HG02870 (cell line): ENCODE measurements around the gene C22orf39.

Experiments
- ATAC-seq: cut with Tn5 transposase; IDR thresholded peaks from one replicate; pipeline ENCODE4 v1.9.1; 2021; ENCODE audit warnings: mild to moderate bottlenecking, moderate library complexity; ENCODE audit not compliant: unreplicated experiment

C22orf39 gene

DNA sequence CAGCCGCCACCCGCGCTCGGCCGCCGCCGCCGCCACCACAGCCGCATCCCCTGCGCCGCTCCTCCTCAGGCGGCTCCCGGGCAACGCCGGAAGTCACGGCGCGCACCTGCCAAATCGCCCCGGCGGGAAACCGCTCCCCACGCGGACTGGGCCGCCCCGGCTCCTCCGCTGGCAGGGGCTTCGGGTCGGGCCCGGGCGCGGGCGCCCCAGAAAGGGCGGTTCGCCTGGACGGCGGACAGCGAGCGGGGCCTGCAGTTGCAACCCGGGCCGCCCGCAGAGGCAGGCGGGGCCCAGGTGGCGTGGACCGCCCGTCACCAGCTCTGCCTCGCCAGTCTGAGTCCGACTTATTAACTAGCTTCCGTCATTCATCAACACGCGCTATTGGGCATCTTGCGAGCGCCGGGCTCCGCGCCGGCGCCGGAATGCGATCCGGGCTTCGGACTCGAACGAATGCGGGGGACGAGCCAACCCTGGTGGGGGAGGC is 15.8 kb downstream of the C22orf39 start, which contains the start of gene HIRA:
Gene HIRA, minus strand, starts transcription at position 85 of the 484 bp plus-strand sequence. CDS start 257 bp downstream, outside the sequence.
- ATAC-seq, result peak; percentile 45

DNA sequence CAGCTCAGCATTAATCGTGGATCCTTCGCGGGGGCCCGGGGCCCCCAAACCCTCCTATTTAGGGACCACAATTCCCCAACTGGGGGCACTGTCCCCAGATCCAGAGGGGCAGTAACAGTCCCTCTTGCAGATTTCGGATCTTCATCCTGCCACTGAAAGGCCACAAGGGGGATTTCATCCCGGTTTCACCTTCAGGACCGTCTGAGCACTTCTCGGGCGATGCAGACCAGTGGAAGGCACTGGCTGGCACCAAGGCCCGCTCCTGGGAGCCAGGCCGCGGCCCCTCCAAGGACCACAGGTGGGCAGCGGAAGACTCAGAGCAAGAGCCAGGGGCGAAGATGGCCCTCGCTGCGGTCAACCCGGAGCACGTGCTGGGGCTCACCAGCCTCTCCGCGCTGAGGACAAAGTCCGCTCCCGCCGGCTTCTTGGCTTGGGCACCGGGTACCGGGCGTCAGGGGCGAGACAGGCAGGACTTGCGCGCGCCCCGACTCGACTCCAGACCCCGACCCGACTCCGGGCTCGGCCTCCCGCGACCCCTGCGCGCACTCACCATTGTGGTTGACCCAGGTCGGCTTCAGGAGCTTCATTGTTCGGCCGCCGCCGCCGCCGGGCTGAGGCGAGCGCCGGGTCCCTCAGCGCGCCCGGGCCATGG is 16.5 kb downstream of the C22orf39 start:
- no peak for ATAC-seq

DNA sequence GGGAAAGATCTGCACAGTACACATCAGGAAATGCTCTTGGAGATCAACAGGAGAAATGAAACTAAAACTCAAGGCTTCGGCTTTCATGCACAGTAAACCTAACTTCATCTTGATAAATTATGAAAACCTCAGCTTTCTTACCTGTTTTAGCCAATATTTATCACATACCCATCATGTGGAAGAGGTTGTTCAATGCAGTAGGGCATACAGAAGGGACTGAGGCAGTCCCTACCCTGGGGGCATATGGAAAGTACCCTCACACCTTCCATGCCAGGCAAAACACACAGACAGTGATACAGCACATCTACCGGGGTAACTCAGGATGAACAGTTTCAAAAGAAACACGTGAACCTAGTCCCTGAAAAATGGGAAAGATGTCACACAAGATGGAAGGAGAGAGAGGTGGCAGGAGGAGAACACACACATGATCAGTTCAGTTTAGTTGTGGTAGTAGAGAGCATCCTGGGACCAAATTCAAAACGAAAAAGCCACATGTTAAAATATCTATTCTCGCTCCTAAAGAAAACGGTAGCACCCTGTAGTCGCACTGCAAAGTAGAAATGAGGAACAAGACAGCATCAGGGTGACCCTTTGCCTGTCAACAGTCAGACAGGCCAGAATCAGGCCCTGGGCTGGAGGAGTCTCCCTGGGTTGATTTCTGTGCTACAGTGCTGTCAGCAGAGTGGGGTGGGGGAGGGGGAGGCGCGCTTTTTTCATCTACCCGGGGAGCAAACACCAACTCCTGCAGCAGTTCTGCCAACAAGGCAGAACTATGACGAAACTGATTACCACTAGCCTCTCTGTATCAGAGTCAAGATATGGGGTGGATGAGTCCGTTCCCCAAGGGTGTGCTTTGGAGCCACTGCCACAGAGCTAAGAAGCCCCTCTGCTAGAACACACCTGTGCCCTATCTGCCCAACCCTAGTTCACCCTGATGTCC is 17.3 kb downstream of the C22orf39 start:
- ATAC-seq, result no peak

DNA sequence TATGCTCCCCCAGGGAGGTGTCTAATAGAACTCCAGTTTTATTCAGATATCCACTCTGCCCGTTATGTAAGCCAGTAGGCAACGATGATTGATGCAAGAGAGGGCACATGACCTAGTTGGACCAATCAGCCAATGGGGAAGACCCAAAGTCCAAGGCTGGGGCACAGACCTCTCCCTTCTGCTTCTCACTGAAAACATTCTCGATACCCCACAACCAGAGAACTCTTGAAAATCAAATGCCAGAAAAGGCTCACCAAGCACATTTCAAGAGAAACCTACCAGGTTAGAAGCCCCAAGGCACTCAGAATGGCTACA is 23.4 kb downstream of the C22orf39 start:
- ATAC-seq, result no peak

DNA sequence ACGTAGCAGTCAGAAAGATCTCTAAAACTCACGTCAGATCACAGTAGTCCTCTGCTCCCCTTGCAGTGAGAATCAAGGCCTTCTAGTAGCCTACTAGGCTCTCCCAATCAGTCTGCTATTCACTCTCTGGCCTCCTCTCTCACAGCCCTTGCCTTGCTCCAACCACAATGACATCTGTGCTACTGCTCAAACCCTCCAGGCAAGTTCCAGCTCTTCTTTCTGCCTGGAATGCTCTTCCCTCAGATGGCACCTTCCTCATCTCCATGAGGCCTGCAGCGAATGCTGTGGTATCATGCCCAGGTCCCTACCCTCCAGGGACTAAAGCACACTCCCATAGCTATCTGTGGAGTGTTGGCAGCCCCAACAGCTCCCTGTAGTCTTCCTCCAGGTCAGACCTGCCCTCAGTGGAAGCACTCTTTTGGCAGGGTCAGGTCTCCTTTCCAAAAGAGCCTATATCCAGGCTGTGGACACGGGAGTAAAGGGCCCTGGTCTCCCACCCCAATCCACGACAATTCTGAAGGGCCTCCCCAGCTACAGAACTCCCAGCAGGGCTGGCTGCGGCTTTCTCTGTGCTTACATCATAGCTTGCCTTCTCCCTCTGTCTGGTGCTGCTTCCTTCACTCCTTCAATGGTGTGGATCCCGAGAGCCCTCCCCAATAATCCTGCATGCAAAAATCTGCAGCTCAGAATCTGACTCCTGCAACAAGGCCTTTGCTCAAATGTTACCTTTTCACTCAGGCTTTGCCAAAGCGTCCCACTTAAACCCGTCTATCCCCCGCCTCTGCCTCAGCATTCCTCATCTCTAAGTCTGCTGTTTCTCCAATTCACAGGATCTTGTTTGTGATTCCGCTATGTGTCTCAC is 24.8 kb downstream of the C22orf39 start:
- ATAC-seq, result no peak

DNA sequence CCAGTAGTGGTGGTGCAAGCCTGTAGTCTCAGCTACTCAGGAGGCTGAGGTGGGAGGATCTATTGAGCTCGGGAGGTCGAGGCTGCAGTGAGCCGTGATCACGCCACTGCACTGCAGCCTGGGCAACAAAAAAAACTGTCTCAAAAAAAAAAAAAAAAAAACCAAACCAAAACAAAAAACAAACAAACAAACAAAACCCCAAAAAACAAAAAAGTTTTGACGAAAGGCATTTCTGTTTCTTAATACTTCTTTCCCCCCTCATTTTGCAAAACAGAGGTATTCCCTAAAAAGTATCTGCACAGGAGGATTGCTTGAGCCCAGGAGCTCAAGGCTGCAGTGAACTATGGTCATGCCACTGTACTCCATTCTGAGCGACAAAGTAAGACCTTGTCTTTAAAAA is 27.2 kb downstream of the C22orf39 start:
- no peak for ATAC-seq

DNA sequence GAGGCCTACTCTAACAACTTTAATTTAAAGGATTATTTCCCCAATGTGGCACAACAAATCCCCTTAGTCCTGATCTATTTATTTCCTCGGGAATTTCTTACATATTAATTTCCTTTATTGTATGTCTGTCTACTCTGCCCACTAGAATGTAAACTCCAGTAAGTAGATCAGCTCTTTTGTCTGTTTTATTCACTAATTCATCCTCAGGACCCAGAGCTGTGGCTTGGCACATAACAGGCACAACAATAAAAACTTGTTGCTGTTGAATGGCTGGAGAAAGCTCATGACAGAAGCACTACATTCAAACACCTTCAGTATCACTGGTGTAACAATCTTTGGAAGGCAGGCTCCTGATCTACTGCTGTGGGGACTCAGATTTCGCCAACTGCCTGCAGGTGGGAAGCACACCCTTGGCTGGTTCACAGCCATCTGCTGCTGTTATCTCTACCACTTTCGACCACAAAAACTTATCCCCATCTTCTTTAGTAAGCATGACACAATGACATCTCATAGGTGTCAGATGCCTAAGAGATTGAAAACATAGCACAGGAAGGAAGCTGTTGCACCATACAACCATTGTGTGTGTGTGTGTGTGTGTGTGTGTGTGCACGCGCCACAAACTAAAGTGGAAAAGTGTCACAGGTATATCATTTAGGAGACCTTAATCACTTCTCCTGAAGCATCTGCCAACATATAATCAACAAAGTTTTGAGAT is 27.9 kb downstream of the C22orf39 start:
- ATAC-seq, result peak; percentile 66

DNA sequence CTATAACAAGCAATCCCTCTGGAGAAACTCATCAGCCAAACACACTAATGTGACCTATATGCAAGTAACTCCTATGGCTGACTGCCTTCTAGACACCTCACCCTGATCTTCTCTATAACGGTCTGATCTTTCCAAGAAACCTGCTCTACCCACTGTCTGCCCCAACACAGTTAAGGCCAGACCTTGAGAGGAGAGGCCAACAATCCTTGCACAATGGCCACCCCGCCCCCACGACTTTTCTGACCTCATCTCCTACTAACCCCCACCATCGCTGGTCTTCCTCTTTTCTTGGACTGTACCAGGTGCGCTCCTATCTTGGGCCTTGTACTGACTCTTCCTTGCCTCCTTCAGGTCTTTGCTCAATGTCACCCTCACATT is 28.4 kb downstream of the C22orf39 start:
- no peak for ATAC-seq

DNA sequence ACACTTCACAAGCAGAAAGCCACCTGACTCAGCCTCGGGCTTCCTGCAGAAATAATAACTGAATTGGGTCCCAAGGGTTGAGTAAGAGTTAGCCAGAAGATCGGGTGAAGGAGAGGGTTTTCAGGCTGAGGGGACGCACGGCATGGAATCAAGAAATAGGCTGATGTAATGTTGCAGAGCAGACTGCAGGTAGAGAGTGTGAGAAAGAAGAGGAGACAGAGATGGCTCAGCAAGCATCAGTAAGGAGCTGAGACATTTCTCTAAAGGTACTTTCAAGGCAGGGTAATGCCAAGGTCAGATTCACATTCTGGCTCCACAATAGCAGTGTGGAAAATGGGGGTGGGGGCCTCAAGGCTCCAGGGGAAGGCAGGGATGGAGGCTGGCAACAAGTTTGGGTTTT is 34.6 kb downstream of the C22orf39 start:
- ATAC-seq, result no peak

DNA sequence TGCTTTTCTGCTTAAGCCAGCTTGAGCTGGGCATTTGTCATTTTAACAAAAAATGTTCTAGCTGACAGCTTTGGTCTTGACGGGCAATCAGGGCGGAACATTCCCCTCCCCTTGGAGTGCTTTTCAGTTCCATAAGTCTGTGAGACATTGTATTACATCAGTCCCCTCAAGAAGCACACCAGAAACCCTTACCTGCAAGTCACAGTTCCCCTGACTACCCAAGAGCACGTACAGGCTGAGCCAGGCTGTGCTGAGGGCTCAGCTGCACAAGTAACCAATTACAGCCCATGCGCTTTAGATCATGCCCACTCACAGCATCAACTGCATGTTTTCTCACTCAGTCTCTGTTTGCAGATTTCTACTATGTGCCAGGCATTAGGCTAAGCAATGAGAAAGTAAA is 35.0 kb downstream of the C22orf39 start:
- ATAC-seq, result no peak

DNA sequence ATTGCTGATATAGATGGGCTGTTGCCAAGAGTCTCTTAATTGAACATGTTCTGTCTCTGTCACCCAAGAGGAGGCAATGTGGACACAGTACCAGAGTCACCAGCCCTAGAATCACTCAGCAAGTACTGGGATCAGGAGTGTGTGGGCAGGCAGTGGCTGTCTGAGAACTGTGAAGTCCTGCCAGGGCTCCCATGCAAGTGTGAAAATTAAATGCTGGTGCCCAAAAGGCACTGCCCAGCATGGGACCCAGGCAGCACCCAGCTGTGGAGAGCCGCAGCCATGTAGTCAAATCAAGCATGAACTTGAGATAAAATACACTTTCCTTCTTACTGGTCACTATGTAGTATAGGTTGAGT is 35.8 kb downstream of the C22orf39 start:
- ATAC-seq, result no peak

DNA sequence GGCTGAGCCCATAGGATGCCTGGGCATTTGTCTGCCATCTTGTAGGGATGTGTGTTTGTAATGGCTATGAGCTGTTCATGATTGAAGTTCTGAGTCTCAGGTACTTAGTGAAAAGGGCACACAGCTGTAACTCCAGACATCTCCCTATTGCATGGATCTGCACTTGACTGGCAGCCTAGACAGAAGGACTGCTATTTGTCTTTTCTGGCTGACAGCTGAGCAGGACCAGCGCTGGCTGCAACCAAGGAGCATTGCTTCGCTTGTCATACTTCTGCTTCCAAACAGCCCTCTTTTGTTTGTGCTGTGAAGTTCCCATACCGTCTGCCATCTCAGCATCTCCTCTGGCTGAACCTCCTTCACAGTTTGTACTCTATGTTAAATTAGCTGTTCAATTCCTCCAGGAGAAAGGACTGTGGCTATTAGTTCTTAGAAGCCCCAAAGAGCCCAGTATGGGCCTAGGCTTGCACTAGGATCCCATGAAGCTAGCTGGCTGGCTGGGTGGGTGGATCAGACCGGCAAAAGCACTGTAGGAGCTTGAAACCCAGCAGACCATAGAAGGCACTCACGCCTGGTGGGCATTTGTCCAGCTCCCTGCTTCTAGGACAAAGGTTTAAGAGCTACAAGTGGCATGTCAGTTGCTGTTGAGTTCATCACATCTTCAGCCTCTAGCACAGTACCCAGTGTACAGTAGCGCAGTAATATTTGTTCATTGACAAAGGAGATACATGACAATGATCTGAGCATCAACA is 36.4 kb downstream of the C22orf39 start:
- no peak for ATAC-seq

DNA sequence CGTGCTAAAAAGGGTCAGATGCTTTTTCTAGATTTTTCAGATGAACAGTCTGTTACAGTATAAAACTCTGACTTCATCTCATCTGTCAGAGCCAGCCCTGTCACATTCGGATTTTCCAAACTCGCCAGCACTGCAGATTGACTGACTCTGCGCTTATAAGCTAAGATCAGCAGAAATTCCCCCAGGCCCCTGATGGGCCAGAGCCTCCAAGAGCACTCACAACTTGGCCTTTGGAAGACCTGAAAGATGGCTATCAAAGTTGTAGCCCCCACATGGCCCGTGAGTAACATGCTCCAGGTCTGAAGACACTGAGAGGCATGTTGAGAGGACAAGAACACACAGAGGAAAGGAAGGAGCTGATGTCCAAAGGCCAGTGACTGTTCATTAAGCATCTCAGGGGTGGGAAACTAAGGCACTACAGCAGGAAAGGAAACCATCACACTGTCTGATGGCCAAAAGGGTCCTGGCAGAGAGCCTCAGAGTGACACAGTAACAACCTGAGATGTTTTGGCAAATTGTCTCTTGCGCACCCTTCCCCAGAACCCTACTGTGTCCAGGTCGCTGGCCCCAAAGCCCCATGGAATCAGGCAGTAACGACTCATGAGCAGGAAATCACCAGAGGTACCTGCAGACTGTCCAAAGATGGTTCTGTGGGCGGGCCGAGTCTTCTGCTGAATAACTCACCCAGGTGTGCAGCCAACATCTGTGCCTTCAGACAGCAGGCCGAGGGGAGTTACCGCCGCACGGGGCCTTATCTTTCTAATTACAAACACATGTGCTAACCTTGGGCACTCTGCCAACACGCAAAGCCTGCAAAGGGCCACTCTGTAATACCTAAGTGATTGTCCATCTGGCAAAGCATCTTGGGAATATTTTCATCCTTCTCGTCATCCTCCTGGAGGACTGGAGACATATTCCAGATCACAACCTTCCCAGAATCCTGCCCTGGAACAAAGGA is 39.6 kb downstream of the C22orf39 start:
- no peak for ATAC-seq

DNA sequence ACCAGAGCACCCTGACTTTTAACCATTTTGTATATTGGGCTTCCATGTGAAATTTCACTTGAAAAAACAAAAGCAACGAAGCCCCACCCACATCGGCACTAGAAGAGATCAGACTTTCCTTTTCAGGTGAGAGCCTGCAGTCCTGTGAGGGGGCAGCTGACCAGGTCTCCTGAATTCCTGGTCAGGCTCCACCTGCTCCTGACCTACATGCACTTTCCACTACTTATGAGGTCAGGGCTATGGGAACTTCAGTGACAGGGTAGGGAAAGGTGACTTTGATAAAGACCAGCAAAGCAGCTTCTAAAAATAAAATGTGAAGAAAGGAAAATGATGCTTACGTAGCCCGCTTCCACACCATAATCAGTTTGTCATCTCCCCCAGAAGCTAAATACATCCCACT is 40.7 kb downstream of the C22orf39 start:
- no peak for ATAC-seq

DNA sequence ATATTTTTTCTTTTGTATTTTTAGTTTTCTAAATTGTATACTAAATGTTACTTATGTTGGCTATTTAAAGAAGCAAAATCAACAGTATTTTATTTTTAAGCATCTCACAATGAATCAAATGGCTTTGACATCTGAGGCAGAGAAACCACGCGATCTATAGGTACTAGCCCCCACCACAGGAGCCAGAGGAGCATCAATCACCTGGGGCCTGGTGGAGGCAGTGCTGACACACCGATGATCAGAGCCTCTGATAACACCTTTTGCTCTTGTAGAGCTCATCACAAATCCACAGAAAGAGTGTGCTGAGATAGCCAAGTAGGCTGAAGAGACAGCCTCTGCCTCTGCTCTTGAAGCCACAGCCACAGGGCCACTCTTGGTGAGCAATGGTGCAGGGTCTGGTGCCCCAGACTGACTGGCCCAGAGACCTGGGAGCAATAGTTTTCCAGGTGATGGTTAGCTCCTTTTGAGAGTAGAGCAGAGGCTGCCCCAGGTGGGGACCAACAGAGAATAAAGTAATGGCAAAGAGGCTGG is 41.2 kb downstream of the C22orf39 start:
- no peak for ATAC-seq

DNA sequence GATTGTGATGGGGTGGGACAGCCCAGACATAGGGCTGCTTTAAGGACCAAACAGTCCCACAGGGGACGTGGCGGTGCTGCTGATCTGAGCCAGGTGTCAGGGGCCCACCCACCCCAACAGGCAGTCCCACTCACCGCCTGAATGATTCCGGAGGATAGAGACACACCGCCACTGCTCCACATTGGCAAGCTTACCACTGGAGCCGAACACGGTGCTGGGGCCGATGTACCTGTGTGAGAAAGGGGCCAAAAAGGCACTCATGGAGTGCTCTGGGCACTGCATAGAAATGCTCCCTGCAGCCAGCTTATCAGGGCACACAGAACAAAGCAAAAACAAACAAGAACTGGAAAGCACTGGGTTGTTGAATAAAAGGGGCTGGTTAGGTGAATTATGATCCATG is 41.9 kb downstream of the C22orf39 start:
- no peak for ATAC-seq

DNA sequence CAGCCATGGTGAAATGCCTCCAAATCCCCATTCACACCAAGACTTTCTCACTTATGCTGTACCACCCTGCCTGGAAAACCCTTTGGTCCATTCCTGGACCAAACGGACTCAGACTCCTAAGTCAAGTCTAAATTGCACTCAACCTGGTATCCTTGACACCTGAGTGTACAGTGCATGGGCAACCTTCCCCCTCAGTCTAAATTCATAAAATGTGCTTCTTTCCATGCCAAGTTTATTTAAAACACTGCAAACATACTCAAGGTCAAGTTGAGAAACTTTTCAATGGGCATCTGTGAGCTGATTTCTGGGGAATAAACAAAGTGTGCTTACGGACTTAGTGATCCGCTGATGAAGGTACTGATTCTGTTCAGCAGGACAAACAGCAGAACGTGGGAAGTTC is 42.4 kb downstream of the C22orf39 start:
- no peak for ATAC-seq

DNA sequence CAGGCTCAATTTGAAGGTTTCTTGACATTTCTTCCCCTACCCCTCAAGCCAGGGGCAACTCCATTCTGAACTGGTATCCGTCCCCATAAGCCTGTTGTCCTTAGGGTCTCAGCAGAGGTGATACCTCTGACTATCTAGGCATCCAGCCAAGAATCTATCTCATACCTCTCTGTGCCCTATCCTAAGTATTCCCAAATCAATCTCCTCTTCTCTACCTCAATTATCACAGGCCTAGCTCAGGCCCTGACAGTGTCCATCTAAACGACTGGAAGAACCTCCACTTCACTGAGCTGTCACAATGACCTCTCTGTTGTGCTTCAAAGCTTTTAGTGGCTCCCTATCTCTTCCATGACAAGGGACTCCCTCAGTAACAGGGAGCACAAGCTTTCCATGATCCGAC is 42.8 kb downstream of the C22orf39 start:
- ATAC-seq, result no peak
